Fibroblast of lung (primary cell): ENCODE results near the gene SAP30BP. TPM values are rescaled to one million over a fixed set of nuclear protein-coding genes. Genes with fewer than 3 reads are reported as not detected.

Source experiments
- DNase-seq, 2 donors: peaks; one replicate each; pipeline versions ENCODE4 v3.0.0 to v3.0.0-alpha.2; 2010; ENCODE audit warnings: low read depth in 2 of 2
- H2AFZ ChIP-seq: 2 replicates; pipeline ENCODE4 v1.5.1; 2012; ENCODE audit warnings: low read length, control low read depth, inconsistent platforms
- H3K27ac ChIP-seq: 2 replicates; pipeline ENCODE4 v1.5.1; 2011; ENCODE audit warnings: low read length, control low read depth; ENCODE audit not compliant: insufficient read depth
- H3K27me3 ChIP-seq: 2 replicates; pipeline ENCODE4 v1.5.1; 2011; ENCODE audit warnings: mild to moderate bottlenecking, low read length; ENCODE audit not compliant: control insufficient read depth, insufficient read depth
- H3K36me3 ChIP-seq: 2 replicates; pipeline ENCODE4 v1.5.1; 2011; ENCODE audit warnings: low read length; ENCODE audit not compliant: control insufficient read depth, insufficient read depth
- H3K4me1 ChIP-seq: 2 replicates; pipeline ENCODE4 v1.5.1; 2011; ENCODE audit warnings: low read length; ENCODE audit not compliant: control insufficient read depth, insufficient read depth; ENCODE audit errors: extremely low read depth
- H3K4me2 ChIP-seq: 2 replicates; pipeline ENCODE4 v1.5.1; 2011; ENCODE audit warnings: low read length, control low read depth; ENCODE audit not compliant: insufficient read depth; ENCODE audit errors: extremely low read depth
- H3K4me3 ChIP-seq, 4 experiments: fragments of 200-600 bp in 1 of 4; sonication (generic) in 1 of 4; replicated peaks in 1 of 4; 2 replicates each; pipeline ENCODE4 v1.5.1; 2011 to 2016; ENCODE audit warnings: low read length in 4 of 4, low read depth in 3 of 4, mild to moderate bottlenecking in 3 of 4, control low read depth in 2 of 4, inconsistent platforms in 1 of 4, mixed read lengths in 1 of 4; ENCODE audit not compliant: insufficient read depth in 1 of 4; ENCODE audit errors: control extremely low read depth in 1 of 4
- H3K79me2 ChIP-seq: 2 replicates; pipeline ENCODE4 v1.5.1; 2012; ENCODE audit warnings: mild to moderate bottlenecking, low read length, inconsistent platforms; ENCODE audit not compliant: control insufficient read depth, insufficient read depth
- H3K9ac ChIP-seq: 2 replicates; pipeline ENCODE4 v1.5.1; 2011; ENCODE audit warnings: mild to moderate bottlenecking, low read length, control low read depth; ENCODE audit not compliant: insufficient read depth
- H3K9me3 ChIP-seq: 2 replicates; pipeline ENCODE4 v1.5.1; 2012; ENCODE audit warnings: low read depth, low read length; ENCODE audit not compliant: control insufficient read depth, insufficient read depth
- H4K20me1 ChIP-seq: 2 replicates; pipeline ENCODE4 v1.5.1; 2011; ENCODE audit warnings: low read length; ENCODE audit not compliant: control insufficient read depth, insufficient read depth; ENCODE audit errors: extremely low read depth
- EZH2 ChIP-seq: IDR thresholded peaks from 2 replicates; pipeline ENCODE4 v1.5.1; 2012; ENCODE audit warnings: low read length, control low read depth, mild to moderate bottlenecking; ENCODE audit errors: missing control alignments
- polyA plus RNA-seq, 2 donors: library from polyadenylated mRNA; depleted of rRNA in 1 of 2; stranded (reverse) in 1 of 2; unstranded in 1 of 2; fragments of >200 nt; gene quantifications; 2 replicates each; pipeline ENCODE4 v1.2.1, GENCODE V29; 2011 to 2012; ENCODE audit warnings: missing spikeins in 1 of 2
- total RNA-seq: library from RNA; depleted of rRNA; stranded (reverse); fragments of >200 nt; gene quantifications from 2 replicates; pipeline ENCODE4 v1.2.1, GENCODE V29; 2014
- TF ChIP-seq, protein P1 (sequence below), 2 donors: IDR thresholded peaks in 1 of 2; conservative IDR thresholded peaks in 1 of 2; 1 replicate in 1 of 2; 2 replicates in 1 of 2; pipeline ENCODE4 v1.5.1; 2011 to 2012; ENCODE audit warnings: low read length in 2 of 2, control low read depth in 1 of 2, inconsistent platforms in 1 of 2, low read depth in 1 of 2, mild to moderate bottlenecking in 1 of 2

SAP30BP gene
- total and polyA plus RNA-seq, 2 donors (not counting 1 experiment from before 2014, with no cell fraction given): 43.9 to 61.0 TPM

DNA sequence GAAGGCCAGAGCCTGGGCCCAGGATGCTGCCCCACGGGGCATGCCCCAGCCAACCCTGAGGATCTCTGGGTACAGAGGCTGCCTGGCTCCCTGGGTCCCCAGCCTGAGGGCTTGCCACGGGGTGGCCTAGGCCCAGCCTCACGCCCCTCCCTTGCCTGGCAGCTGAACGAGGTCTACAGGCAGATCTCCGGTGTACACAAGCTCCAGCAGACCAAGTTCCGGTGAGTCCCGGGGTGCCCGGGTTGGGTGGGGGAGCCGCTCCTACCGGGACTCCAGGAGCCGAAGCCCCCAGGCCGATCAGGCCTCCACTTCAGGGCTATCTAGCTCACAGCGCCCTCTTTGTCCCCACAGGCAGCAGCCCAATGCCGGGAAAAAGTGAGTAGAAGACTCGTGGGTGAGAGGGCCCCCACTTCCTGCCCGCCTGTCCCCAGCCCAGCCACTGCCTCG lies 73.5 kb downstream of the SAP30BP start:
- Histone ChIP-seq H3K27me3 (no peaks in the 10 kb centered on the region), H3K27ac (no peak overlapping the region), H3K4me1 (no peaks in the 10 kb centered on the region), H3K9me3 (no peaks in the 10 kb centered on the region), H3K9ac (no peak overlapping the region), H3K4me2 (no peak overlapping the region), H3K79me2 (no peaks in the 10 kb centered on the region), H3K36me3 (no peaks in the 10 kb centered on the region), H2AFZ (no peak overlapping the region), H4K20me1 (no peaks in the 10 kb centered on the region), H3K4me3 (no peak overlapping the region)
- no peak for TF ChIP-seq EZH2
- TF ChIP-seq, protein P1, sequence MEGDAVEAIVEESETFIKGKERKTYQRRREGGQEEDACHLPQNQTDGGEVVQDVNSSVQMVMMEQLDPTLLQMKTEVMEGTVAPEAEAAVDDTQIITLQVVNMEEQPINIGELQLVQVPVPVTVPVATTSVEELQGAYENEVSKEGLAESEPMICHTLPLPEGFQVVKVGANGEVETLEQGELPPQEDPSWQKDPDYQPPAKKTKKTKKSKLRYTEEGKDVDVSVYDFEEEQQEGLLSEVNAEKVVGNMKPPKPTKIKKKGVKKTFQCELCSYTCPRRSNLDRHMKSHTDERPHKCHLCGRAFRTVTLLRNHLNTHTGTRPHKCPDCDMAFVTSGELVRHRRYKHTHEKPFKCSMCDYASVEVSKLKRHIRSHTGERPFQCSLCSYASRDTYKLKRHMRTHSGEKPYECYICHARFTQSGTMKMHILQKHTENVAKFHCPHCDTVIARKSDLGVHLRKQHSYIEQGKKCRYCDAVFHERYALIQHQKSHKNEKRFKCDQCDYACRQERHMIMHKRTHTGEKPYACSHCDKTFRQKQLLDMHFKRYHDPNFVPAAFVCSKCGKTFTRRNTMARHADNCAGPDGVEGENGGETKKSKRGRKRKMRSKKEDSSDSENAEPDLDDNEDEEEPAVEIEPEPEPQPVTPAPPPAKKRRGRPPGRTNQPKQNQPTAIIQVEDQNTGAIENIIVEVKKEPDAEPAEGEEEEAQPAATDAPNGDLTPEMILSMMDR (conservative IDR thresholded peaks at IDR 0.05 in 1 of 2, IDR thresholded peaks at IDR 0.05 in 1 of 2; ENCODE audit: low read depth in 1 of 2, low read length in 2 of 2): no peak
- no peak for DNase-seq

DNA sequence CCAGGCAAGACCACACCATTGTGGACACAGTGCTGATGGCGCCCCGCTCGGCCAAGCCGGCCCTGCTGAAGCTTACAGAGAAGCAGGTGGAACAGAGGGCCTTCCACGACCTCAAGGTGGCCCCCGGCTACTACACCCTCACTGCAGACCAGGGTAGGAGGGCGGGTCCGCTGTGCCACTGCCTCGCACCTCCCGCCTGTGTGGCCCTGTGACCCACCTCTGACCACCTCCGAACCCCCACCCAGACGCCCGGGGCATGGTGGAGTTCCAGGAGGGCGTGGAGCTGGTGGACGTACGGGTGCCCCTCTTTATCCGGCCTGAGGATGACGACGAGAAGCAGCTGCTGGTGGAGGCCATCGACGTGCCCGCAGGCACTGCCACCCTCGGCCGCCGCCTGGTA lies 75.2 kb downstream of the SAP30BP start:
- no peaks in the 10 kb centered on the region for H3K4me1 ChIP-seq
- no peak overlapping the region for H3K4me3 ChIP-seq
- H3K9ac ChIP-seq: no peak overlapping the region
- H3K27me3 ChIP-seq: no peaks in the 10 kb centered on the region
- no peak for TF ChIP-seq EZH2
- TF ChIP-seq, protein P1 (conservative IDR thresholded peaks at IDR 0.05 in 1 of 2, IDR thresholded peaks at IDR 0.05 in 1 of 2; ENCODE audit: low read depth in 1 of 2, low read length in 2 of 2): no peak
- no peak overlapping the region for H3K27ac ChIP-seq
- H2AFZ ChIP-seq: no peak overlapping the region
- H3K79me2 ChIP-seq: no peaks in the 10 kb centered on the region
- no peak overlapping the region for H3K4me2 ChIP-seq
- no peaks in the 10 kb centered on the region for H3K9me3 ChIP-seq
- no peaks in the 10 kb centered on the region for H4K20me1 ChIP-seq
- H3K36me3 ChIP-seq: no peaks in the 10 kb centered on the region
- DNase-seq: no peak

DNA sequence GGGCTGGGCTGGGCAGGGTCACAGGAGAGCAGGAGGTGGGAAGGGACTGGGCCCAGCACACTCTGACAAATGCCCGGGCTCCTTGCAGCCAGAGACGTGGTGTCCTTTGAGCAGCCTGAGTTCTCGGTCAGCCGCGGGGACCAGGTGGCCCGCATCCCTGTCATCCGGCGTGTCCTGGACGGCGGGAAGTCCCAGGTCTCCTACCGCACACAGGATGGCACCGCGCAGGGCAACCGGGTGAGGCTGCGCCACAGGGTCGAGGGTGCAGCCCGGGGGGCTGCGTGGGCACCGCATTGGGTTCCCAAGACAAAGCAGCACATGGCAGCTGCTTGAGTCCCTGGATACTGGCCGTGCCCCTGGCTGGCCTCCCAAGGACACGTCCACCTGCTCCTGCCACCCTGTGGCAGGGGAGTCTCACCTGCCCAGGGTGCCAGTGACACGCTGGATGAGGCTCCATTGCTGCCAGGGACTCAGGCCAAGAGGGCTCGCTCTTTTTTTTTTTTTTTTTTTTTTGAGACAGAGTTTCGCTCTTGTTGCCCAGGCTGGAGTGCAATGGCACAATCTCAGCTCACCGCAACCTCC lies 76.6 kb downstream of the SAP30BP start:
- H3K27ac ChIP-seq: no peak overlapping the region
- H3K27me3 ChIP-seq: no peaks in the 10 kb centered on the region
- TF ChIP-seq, protein P1 (conservative IDR thresholded peaks at IDR 0.05 in 1 of 2, IDR thresholded peaks at IDR 0.05 in 1 of 2; ENCODE audit: low read depth in 1 of 2, low read length in 2 of 2): no peak
- no peak for TF ChIP-seq EZH2
- no peak overlapping the region for H2AFZ ChIP-seq
- no peak overlapping the region for H3K4me3 ChIP-seq
- H3K9ac ChIP-seq: no peak overlapping the region
- no peak overlapping the region for H3K4me2 ChIP-seq
- no peaks in the 10 kb centered on the region for H3K4me1 ChIP-seq
- no peak for DNase-seq
- no peaks in the 10 kb centered on the region for H3K9me3 ChIP-seq
- no peaks in the 10 kb centered on the region for H4K20me1 ChIP-seq
- H3K79me2 ChIP-seq: no peaks in the 10 kb centered on the region
- H3K36me3 ChIP-seq: no peaks in the 10 kb centered on the region
